Hematopoietic multipotent progenitor cell treated with erythropoietin and hydrocortisone succinate and interleukin-3 and kit ligand, for 15 days (in vitro differentiated cells): ENCODE measurements around the gene HACD3.
"Not testable (repeated sequence)": the region's sequence is repeated elsewhere in the genome, so short reads cannot be mapped to it uniquely, and the experiment has no call there.

ENCODE experiments used
- DNase-seq: peaks from one replicate; pipeline ENCODE4 v3.0.0-alpha.2; 2015; ENCODE audit warnings: low spot score

HACD3 gene

DNA sequence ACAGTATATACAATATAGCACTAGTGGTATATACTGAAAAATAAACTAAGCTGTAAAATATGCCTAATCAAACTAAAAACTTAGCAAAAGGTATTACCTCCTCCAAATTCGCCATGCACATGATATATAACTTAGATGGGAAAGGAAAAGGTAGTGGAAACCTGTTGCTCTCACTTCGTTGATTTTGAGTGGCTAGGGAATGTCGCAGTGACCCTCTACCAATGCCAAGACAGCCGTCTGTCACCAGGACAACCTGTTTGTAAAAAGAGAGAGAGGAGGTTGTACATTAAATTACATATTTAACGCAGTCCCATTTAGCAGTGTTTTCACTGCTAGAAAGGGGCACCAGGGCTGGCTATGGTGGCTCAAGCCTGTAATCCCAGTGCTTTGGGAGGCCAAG, 69.4 kb downstream of the HACD3 start:
- no peak for DNase-seq

DNA sequence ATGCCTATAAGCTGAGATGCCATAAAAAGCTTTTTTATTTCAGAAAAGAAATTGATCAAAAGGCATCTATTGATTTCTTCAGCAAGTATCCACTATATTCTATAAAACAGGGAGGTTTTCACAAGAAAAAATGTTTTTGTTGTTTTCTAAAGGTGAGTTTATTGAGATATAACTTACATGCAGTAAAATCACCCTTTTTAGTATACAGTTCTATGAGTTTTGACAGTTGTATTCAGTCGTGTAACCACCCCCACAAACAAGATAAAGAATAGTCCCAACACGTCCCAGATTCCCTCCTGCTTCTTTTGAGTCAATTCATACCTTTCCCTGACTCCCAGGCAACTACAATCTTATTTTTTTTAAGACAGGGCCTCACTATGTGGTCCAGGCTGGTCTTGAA, 72.9 kb downstream of the HACD3 start:
- DNase-seq = no peak

DNA sequence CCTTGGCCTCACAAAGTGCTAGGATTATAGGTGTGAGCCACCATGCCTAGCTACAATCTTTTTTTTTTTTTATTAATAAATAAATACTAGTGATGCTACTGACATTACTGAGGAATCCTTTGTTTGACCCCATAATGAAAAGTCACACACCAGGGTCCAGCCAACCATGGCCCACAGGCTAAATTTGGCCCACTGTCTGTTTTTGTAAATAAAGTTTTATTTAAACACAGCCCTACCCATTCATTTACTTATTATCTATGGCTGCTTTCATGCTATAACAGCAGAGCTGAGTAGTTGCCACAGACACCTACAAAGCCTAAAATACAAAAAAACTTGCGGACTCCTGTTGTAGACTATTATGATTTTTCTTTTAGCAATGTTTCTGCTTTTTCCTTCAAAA, 73.3 kb downstream of the HACD3 start:
- DNase-seq = no peak

DNA sequence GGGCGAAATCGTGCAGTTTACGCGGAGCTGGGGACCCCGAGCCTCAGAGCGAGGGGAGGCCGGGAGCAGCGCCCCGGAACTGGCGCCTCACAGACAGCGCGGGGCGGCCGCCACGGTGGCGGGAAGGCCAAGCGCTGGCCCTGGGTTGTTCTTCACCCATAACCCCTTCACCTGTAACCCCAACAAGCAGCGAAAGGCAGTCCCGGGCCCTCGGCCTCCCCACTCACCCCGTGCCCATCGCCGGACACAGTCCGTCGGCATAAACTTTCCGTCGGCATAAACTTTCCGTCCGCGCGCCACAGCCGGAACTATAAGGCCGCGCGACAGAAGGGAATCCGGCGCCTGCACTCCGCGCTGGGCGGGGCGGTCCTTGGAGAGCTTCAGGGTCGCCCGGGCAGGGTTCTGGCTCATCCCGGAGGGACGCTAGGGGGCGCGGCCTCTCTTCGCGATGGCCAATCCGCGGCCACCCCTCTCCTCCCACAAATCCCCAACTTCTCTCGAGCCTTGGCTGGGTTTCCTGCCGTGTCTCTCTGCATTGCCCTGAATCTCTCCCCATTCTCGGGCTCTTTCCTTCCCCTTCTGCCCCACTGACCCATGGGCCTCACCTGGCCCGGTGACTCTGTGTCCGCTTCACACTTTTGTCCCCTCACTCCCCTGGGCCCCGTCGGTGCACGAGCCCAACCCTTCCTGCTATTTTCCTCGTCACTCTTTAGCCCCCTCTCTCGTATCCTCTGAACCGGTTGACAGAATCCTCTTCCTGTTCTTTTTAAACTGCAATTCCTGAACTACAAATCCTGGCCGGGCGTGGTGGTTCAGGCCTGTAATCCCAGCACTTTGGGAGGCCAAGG, 80.8 kb downstream of the HACD3 start, which contains the start of gene INTS14:
Gene INTS14, minus strand, starts transcription at position 261 of the 848 bp plus-strand sequence. CDS start 3,751 bp downstream, outside the sequence.
- DNase-seq = peak; percentile 89

DNA sequence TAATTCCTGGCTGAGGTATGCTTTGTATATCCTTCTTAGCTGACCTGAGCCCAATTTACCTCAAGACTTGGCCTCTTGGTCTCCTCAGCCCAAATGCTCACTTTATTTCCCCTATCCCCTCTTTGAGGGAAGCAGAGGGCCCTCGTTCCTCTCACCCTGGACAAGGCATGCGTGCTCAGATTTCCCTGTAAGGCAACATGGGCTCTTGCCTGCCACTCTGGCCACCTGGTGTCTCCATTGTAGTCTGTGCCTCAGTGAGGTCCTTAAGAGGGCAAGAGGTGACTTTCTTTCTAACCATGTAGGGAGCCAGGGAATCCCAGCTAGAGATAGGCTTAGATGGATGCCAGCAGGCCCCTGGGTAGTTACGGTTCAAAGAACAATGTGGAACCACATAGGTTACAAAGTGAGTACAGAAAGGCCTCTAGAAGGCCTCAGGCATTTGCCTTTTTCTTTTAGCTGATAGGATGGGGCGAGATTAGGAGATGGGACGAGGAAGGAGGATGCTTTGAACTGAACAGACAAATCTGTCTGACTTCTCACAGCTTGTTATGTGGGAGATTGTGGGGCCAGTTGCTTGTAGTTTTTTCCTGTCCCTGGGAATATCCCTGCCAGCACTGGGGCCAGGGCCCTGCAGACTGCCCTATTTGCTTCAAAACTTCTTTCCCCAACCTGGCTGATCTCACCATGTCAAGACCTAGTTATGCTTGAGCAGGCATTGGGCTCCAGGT, 81.8 kb downstream of the HACD3 start:
- DNase-seq = no peak

DNA sequence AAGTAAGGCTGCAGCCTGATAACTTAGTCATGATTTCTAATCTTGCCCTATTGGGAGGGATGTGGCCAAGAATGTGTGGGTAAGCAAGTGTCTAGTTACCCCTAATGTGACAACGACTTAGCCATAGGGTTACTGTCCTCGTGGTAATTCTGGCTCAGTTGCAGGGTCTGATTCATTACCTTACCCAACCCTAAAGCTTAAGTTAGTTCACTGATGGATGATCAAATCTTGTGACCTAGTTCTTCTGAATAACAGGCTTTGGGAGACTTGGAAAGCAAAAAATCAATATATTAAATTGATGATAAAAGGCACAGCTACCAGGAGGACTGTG, 82.3 kb downstream of the HACD3 start:
- no peak for DNase-seq

DNA sequence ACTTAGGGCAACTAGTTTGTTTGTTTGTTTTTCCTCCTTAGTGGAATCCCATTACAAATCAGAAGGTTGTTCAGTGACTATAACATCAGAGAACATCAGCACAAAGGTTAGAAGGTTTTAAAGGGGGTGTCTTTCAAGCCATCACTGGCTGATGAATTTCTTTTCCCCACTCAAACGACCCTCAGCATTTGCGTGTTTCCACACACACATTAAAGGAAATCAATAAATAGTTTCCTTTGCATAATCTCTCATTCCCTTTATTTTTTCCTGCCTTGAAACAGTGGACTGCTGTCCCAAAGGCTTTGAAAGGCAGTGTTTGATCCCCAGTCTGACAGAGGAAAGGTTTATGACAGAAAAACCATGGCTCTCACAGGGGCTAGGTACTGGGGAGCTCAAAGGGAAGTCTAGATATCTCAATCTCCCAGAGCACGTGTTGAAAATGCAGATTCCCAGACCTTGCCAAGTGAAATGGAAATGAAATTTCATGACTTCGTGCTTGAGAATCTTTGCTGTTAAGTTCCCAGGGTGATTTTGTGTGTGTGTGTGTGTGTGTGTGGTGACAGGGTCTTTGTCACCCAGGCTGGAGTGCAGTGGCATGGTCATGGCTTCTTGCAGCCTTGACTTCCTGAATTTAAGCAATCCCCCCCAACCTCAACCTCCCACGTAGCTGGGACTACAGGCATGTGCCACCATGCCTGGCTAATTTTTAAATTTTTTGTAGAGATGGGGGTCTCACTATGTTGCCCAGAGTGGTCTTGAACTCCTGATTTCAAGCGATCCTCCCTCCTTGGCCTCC, 82.9 kb downstream of the HACD3 start:
- DNase-seq = no peak

DNA sequence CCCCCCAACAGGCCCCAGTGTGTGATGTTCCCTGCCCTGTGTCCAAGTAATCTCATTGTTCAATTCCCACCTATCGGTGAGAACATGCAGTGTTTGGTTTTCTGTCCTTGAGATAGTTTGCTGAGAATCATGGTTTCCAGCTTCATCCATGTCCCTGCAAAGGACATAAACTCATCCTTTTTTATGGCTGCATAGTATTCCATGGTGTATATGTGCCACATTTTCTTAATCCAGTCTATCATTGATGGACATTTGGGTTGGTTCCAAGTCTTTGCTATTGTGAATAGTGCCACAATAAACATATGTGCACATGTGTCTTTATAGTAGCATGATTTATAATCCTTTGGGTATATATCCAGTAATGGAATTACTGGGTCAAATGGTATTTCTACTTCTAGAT, 85.6 kb downstream of the HACD3 start:
- not testable (repeated sequence) for DNase-seq

DNA sequence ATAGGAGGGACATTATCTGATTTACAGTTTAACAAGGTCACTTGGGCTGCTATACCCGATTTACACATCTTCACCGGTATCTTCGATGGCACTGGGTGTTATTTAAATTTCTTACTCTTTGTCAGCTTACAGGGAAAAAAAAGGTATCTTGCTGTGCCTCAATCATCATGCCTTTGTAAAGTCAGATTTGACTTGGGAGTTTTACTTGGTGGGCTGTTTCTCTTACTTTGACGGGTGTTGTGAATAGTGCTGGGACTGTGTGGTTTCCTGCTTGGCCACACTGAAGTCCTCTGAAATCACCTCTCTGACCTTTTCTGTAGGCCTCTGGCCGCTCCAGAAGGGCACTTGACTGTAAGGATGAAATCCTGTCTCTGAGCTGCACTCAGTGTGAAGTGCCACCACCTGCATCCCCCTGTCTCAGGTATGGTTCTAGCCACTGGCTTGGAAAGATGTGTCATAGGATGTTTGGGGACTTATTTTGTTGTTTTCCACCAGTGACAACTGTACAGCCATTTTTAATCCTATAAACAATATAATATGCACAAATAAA, 88.4 kb downstream of the HACD3 start:
- DNase-seq = no peak

DNA sequence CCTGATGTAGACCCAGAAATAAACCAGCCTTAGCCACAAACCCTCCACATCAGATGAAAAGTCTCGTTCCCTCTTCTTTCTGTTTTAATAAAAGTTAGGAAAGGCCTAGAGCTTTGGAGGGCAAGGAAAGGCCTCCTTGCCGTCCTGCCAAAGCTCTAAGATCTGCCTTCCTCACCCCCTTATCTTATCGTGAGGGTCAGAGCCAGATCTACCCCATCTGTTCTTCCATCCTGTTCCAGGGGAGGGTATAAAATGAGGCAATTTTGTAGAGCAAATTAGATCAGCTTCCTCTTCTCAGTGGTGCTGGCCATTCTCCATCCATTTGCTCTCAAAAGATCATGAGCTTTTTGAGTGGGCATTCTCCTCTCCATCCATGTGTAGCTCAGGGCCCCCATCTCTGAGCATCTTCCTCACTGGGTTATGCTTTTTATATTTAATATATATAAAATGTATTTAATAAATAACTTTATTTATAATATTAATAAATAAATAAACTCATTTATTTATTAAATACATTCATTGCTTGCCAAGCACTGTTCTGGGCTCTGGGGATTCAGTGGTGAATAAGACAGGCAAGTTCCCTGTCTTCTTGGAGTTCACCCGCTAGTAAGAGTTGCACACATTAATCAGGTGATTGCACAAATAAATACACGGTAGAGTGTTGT, 89.5 kb downstream of the HACD3 start:
- DNase-seq = no peak

DNA sequence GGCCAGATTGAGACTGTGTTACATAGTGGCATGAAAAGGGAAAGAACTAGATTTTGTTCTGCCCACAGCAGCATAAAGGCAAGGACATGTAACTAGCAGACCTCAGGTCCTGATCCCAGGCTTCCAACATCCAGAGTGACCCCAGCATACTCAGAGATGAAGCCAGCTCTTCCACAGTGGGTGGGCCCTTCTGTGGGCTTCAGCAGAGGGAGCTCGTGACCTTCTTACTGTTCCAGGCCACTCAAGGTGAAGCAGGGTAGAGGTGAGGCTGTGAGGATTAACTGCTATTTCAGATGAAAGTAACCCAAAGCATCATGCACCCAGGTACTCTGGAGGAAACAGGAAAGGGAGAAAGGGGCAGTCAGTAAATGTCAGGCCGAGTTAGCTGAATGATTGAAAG, 90.6 kb downstream of the HACD3 start:
- no peak for DNase-seq

DNA sequence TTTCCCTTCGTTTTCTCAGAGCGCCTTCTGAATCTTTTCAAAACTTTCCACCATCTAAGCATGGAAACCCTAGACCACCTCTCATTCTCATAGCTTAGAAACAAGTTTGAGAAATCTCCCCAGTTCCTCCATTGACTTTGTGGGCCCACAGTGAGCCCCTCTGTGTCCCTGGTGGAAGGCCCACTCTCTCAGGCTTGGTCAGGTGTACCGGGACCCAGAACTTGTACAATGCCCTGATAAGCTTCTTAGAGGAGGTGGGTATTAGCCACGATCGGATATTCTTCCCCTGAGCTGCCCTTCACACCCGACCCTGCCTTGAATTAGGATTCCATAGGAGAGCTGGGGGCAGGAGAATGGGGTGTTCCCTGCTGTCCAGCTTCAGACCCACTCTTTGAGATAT, 91.4 kb downstream of the HACD3 start, which contains the start of gene SLC24A1:
Gene SLC24A1, plus strand, starts transcription at position 301 of the 400 bp plus-strand sequence. CDS start 2,143 bp downstream, outside the sequence.
- DNase-seq = no peak

DNA sequence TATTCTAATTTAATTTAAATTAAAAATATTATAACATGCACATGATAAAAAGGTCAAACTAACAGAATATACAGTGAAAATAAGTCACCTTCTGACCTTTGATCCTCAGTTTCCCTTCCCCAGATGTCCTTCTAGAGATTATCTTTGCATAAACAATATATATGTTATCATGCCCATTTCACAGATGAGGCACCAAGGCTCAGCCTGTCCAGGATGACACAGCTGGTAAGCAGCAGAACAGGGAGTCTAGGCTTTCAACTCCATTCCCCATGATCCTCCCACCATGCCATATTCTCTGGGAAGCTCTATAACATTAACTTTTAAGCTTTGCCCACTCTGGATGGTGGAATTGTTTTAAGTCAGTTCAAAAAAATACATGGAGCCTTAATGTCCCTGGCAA, 92.8 kb downstream of the HACD3 start:
- DNase-seq = no peak

DNA sequence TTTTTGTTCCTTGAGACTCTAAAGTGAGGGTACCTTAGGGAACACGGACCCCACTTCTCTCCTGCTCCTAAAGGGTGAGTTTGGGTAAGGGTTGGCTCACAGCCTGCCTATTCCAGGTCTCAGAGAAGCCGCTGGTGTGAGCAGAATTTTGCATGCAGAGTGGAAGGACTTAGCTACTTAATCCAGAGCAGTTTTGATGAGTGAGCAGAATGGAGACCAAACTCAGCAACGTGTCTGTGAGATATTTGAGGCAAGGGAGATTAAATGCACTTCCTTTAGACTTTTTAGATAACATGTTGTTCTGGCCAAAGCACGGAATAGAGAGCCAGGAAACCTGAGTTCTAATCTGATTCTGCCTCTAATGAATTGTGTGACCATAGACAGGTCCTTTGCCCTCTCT, 96.6 kb downstream of the HACD3 start:
- no peak for DNase-seq
